Measurements from ENCODE around the gene P2RY11.

P2RY11 gene

DNA sequence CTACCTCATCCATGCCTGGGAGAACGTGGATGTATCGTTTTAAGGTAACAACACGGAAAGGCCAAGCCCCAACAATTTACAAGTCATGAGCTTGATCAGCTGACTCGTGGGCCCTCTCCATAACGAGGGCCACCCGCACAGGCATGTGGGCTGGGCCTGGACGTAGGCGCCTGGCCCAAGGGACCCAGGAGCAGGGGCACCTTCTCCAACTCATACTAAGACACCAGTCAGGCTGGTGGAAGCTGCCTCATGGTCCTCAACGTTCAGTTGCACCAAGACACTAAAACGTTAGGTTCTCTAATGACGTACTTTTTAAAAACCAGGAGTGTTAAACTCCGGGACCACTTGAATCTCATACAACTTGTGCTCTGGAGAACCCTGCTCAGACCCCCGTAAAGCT is 30.0 kb downstream of the P2RY11 start:
- DNase-seq (ENCODE audit: low spot score): no peak

DNA sequence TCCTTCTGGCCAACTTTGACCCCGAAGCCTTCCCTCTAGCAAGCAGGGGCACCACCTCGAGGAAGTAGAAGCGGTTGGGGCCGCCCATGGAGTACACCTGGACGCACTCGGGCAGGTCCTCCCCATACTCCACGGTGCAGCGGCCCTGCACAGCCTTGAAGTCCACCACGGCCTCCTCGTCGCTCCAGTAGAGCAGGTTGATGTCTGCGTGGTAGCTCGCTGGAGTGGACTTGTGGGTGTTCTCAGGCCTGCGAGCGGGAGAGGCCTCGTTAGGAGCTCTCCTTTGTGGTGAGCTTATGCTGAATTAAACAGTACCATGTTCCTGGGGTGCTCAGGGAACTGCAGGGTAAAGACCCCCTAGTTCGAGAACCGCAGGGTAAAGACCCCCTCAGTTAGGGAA is 30.5 kb downstream of the P2RY11 start:
- no peak for DNase-seq (ENCODE audit: low spot score)

DNA sequence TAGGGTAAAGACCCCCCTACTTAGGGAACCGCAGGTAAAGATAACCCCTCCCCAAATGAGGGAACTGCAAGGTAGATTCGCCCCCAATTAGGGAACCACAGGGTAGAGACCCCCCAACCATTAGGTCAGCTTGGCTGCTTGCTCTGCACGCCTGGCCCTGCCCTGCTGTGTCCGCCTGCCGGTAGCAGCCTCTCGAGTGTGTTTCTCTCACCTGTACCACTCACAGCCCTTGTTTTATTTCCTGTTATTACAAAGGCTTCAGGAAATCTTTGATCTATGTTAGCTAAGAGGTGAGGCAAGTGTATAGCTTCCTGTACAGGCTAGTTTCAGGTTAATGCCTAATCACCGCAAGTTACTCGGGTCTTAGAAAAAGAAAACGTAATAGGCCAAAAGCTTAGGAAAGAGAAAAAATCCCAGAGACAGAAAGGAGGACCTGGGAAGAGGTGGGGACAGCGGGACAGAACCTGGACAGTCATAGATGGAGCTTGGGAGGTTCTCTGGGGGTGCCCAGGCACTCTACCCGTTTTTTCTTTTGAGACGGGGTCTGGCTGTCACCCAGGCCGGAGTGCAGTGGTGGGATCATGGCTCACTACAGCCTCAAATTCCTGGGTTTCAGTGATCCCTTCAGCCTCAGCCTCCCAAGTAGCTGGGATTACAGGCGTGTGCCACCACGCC is 31.3 kb downstream of the P2RY11 start:
- DNase-seq (ENCODE audit: low spot score): no peak

DNA sequence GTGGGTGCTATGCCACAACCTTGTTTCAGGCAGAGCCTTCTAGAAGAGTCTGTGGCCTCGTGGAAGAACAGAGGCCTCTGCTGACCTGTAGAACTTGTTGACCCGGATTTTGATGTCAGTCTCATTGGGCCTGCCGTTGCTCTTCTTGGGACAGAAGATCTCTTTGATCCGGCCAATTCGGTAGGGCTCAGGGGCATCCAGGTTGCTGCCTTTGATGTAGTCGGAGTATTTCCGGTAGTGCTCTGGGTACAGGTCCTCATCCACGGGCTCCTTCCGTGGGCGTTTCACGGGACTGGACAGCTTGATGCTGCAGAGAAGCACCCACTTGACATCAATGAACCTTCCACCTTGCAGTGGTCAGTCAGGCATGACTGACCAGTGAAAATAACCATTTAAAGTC is 32.2 kb downstream of the P2RY11 start:
- DNase-seq (ENCODE audit: low spot score): no peak

DNA sequence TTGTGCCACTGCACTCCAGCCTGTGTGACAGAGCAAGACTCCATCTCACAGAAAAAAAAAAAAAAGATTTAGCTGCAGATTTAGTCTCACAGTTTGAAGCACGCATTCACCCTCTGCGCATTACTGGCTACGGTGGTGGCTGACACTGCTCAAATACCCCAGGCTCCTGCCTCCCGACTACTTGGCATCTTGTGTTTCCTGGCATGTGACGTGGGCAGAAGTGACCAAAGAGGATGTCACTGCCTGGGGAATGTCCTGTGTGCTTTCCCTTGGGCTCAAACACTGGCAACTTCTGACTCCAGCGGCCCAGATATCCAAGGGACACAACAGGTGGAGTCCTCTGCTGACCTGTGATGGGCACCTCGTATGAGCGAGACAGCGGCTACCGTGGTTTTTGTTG is 32.9 kb downstream of the P2RY11 start:
- DNase-seq (ENCODE audit: low spot score): no peak

DNA sequence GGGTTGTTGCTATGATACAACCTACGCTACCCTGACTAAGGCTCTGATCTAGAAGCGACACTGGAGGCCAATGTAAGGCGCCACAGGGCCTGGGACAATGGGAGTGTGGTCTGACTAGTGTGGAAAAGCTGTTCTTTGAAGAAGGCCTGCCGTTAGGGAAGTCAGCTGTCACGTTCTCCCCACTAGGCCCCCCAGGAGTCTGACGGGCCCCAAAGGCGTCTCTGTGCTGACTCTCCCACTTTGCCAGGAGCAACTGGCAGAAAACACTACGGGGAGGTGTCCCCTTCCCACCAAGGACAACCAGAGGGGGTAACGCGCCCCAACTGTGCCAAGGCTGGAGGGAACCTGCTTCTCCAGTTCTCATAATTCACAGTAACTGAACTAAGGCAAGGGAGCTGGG is 33.5 kb downstream of the P2RY11 start:
- no peak for DNase-seq (ENCODE audit: low spot score)

DNA sequence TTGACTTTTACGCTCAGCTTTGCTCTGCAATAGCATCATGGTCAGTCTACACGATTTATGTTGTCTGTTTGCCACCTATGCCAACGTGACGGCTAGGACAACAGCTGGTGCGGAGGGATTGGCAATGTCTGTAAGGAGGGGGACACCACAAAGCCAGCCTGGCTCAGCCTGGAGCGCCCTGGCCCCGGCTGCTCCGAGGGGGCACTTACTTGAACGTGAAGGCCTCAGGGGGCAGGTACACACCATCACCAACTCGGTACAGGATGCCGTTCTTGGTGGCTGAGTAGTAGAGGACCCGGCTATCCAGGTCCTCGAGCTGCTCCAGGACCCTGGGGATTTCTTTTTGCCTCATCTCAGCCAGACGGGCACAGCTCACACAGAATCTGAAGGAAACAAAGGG is 34.6 kb downstream of the P2RY11 start:
- DNase-seq (ENCODE audit: low spot score): no peak

DNA sequence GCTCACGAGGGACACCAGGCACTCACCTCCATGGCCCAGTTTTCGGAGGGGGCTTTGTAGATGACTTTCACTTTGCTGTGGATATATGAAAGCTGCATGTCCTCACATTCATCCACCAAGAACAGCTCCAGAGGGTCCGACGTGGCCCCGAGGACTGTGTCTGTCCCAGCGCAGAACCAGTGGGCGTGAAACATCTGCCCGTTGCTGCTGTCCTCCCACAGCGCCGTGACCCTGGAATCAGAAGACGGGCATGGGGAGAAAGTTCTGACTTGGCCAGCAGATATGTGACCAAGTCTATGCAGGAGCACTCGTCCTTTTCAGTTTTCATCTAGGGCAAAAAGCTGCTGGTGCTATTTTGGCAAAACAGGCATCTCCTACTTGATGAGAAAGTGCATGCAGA is 37.9 kb downstream of the P2RY11 start:
- DNase-seq (ENCODE audit: low spot score): no peak

DNA sequence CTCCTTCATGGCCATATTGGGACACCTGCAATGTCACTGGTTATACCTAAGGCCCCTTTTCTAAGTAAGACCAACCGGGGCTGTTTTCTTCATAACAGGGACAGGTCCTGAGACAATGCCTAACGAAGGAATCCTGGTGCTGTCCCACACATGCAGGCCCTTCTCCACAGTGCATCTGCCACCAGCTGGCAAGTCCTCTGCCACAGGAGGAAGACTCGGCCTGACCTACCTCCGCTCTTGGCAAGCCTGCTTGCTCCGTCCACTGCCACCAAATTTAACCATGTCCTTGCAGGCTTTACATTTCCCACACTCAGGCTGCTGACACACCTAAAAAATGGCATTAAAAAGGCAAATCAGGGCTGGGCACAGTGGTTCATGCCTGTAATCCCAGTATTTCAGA is 40.0 kb downstream of the P2RY11 start:
- no peak for DNase-seq (ENCODE audit: low spot score)

DNA sequence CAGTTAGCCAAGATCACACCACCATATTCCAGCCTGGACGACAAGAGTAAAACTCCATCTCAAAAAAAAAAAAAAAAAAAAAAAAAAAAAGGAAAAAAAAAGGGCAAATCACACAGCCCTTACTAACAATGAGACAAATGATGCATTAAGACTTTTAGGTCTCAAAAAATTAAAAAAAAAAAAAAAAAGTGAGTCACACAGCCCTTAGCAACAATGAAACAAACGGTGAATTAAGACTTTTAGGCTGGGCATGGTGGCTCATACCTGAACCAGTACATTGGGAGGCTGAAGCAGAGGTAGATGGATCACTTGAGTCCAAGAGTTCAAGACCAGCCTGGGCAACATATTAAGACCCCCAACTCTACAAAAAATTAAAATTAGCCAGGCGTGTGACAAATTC is 40.6 kb downstream of the P2RY11 start:
- DNase-seq (ENCODE audit: low spot score): no peak

DNA sequence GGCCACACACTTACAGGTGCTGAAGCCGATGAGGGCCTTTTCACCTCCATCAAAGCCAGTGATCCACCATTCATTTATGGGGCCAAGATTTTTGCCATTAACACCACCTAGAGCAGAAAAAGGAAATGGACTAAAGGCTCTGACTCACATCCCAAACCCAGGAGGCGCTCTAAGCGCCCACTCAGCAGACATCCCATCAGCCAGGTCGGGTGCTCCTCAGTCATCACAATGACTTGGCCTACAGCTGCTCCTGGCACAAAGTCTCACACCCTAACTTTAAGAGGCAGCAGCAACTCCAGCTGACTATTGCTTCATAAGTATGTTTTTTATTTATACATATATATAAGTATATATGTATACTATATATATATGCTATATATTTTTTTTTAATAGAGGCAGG is 44.3 kb downstream of the P2RY11 start:
- DNase-seq (ENCODE audit: low spot score): no peak

DNA sequence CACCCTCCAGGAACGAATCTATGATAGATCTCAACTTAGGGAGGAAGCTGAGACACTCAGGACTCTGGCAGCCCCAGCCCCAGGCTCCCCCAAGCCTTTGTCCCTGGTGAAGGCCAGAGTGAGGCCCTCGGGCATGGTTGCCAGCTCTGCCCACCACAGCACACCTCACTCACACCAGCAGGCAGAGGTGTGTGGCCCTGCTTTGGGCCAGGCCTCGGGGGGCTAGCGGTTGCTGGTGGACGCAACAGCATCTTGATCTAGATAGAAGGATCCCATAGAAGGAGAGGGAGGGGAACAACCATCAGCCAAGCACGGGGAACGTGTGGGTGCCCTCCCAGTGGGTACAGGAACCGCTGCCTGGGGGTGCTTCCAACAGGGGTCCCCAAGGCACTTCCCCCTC is 46.6 kb downstream of the P2RY11 start:
- no peak for DNase-seq (ENCODE audit: low spot score)

DNA sequence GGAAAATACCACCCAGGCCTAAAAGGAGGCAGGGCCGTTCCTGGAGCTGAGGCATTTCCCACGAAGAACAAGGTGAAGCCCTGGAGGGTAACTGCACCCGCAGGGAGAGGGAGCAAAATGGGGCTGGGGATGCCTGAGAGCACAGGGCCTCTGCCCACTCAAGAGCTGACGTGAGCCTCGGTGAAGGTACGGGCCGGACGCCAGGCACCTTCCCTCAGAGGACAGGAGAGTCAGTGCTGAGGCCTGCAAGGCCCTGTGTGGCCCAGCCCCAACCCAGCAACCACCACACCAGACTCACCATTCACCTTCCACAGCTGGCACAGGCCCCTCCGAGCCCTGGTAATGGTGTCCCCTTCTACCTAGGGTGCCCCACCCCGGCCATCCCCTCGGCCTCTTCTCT is 47.0 kb downstream of the P2RY11 start:
- DNase-seq (ENCODE audit: low spot score): no peak

DNA sequence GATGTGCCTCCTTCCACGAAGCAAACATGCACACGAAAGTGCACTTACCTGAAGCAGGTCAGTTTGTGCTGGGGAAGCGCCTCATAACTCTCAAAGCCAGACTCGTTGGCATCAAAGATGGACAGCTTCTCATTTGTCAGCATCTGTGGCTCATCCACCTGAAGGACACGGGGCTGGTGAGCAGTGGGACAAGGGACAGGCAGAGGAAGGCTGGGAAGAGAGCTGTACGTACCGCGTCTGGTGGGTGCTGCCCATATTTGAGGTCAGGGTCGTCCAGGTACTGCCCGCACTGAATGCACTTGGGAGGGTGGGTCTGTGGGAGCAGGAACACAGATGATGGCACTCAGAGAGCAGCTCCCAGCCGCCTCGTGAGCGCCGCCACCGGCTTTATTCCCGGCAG is 48.1 kb downstream of the P2RY11 start:
- no peak for DNase-seq (ENCODE audit: low spot score)

DNA sequence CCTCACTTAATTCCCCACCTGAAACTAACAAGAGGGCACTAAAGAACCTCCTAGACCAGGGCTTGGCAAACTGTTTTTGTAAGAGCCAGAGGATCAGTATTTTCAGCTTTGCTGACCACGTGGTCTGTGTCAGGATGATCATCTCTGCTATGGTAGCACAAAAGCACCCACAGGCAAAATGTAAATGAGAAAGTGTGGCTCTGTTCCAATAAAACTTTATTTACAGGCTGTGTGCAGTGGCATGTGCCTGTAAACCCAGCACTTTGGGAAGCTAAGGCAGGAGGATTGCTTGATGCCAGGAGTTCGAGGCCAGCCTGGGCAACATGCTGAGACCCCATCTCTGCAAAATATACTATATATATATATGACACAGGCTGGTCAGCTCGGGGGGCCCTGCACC is 52.0 kb downstream of the P2RY11 start:
- DNase-seq (ENCODE audit: low spot score): no peak
